ENCODE results near the gene FIGN. TPM values are rescaled to one million over a fixed set of nuclear protein-coding genes. Genes with fewer than 3 reads are reported as not detected.

Gene FIGN
- total RNA-seq, 1 experiment from 2014 or later = 14.6 TPM

DNA sequence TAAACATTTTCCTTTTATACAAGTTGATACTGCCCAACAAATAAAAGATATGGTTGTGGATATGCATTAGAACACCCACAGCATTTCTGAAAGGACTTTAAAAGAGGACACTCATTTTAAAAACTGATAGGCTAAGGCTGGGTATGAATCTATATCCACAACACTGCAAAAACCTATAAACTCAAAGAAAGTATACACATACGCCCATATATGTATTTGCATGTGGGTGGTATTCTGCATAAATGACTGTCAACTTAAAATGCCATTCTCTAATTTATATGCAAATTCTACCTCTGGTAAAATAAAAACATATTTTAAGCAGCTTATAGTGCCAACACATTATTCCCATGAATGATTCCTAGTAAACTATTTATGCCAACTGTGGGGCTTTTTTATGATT, 20.1 kb downstream of the FIGN start:
- Mint-ChIP-seq H3K4me3 (no peak overlapping the region), H3K36me3 (ENCODE audit: insufficient read depth in 1 of 3, low read depth in 3 of 3) (no peaks in the 10 kb centered on the region), H3K27ac (no peak overlapping the region), H3K4me1 (peaks cover 45 to 55% of the 10 kb centered on the region in 2 experiments), H3K9me3 (no peaks in the 10 kb centered on the region), H3K27me3 (ENCODE audit: low read depth) (no peaks in the 10 kb centered on the region)
- Histone ChIP-seq H3K18ac (ENCODE audit: insufficient read length, low read depth, low read length) (no peak overlapping the region), H3K23me2 (ENCODE audit: insufficient read length, low read depth, low read length, poor library complexity, severe bottlenecking) (no peaks in the 10 kb centered on the region), H2BK20ac (ENCODE audit: low read depth, low read length, poor library complexity, severe bottlenecking) (no peak overlapping the region), H3K4ac (ENCODE audit: low read depth, low read length) (no peak overlapping the region), H2AFZ (ENCODE audit: low read length) (no peak overlapping the region), H3T11ph (ENCODE audit: low read length) (no peak overlapping the region), H3K9ac (ENCODE audit: extremely low read depth, insufficient read length, low read length) (no peak overlapping the region), H3K4me1 (ENCODE audit: insufficient read depth, low read length) (peaks cover 7% of the 10 kb centered on the region; the same call in 1 of the 2 replicates), H2BK15ac (ENCODE audit: low read depth, low read length) (no peak overlapping the region), H2AK5ac (ENCODE audit: insufficient read length, low read length) (no peak overlapping the region), H3K4me2 (ENCODE audit: insufficient read depth, insufficient read length, low read length) (no peak overlapping the region), H2BK12ac (ENCODE audit: insufficient read length, low read depth, low read length) (no peak overlapping the region), H3K27me3 (ENCODE audit: insufficient read depth, low read length) (no peaks in the 10 kb centered on the region), H4K8ac (replicated peaks; ENCODE audit: insufficient read length, low read depth, low read length) (no peak overlapping the region), H4K91ac (ENCODE audit: insufficient read length, low read depth, low read length) (no peak overlapping the region), H2BK5ac (ENCODE audit: insufficient read length, low read length) (no peak overlapping the region), H3K23ac (ENCODE audit: insufficient read length, low read depth, low read length) (no peak overlapping the region), H3K79me1 (ENCODE audit: insufficient read depth, low read depth, low read length, poor library complexity, severe bottlenecking) (no peaks in the 10 kb centered on the region), H3K79me2 (ENCODE audit: insufficient read depth, low read length) (peaks cover 4% of the 10 kb centered on the region; the same call in 1 of the 2 replicates), H3K27ac (ENCODE audit: insufficient read length, low read depth, low read length) (no peak overlapping the region), H4K20me1 (ENCODE audit: control insufficient read depth, insufficient read depth, insufficient read length) (no peaks in the 10 kb centered on the region), H4K5ac (ENCODE audit: insufficient read length, low read depth, low read length) (no peak overlapping the region), H2BK120ac (ENCODE audit: low read depth, low read length, poor library complexity, severe bottlenecking) (no peak overlapping the region), H3K9me3 (ENCODE audit: control insufficient read depth, low read depth, low read length) (no peaks in the 10 kb centered on the region), H3K14ac (ENCODE audit: insufficient read depth, low read length) (no peak overlapping the region), H3K56ac (ENCODE audit: insufficient read length, low read depth, low read length) (no peak overlapping the region)
- TF ChIP-seq, protein P1, sequence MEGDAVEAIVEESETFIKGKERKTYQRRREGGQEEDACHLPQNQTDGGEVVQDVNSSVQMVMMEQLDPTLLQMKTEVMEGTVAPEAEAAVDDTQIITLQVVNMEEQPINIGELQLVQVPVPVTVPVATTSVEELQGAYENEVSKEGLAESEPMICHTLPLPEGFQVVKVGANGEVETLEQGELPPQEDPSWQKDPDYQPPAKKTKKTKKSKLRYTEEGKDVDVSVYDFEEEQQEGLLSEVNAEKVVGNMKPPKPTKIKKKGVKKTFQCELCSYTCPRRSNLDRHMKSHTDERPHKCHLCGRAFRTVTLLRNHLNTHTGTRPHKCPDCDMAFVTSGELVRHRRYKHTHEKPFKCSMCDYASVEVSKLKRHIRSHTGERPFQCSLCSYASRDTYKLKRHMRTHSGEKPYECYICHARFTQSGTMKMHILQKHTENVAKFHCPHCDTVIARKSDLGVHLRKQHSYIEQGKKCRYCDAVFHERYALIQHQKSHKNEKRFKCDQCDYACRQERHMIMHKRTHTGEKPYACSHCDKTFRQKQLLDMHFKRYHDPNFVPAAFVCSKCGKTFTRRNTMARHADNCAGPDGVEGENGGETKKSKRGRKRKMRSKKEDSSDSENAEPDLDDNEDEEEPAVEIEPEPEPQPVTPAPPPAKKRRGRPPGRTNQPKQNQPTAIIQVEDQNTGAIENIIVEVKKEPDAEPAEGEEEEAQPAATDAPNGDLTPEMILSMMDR (conservative IDR thresholded peaks at IDR 0.05) = no peak
- WGBS (ENCODE audit: extremely low coverage, insufficient read length, low lambda C conversion rate) = no CpG with 5 or more reads among the region's 1 CpG
- DNase-seq = no peak

Data from H9 (cell line).